ENCODE data around the gene TMEM132A.

DNA sequence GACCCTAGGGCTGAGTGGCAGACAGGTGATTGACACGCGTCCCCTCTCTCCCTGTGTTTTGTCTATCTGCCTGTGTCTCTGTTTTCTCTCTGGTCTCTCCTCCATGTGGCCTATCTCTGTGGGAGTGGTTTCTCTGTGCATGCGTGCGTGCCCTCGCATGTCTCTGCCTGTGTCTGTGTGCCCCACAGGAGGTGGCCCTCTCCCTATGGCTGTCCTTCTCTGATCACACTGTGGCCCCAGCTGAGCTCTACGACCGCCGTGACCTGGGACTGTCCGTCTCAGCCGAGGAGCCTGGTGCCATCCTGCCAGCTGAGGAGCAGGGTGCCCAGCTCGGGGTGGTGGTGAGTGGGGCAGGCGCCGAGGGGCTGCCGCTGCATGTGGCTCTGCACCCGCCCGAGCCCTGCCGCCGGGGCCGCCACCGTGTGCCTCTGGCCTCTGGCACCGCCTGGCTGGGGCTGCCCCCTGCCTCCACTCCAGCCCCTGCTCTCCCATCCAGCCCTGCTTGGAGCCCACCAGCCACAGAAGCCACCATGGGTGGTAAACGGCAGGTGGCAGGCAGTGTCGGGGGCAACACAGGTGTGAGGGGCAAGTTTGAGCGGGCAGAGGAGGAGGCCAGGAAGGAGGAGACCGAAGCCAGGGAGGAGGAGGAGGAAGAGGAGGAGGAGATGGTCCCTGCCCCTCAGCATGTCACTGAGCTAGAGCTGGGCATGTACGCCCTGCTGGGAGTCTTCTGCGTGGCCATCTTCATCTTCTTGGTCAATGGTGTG lies 11.6 kb downstream of the TMEM132A start:
- TF ChIP-seq POLR2A (IDR thresholded peaks at IDR 0.05; ENCODE audit: low read length) (no peak), GATA1 (IDR thresholded peaks at IDR 0.05; ENCODE audit: low read depth, low read length) (no peak)

All from erythroblast (primary cell).